Testis (tissue), 2 donors: ENCODE results near the gene P2RX5.

Experiments used
- CTCF ChIP-seq, 3 experiments: fragments of 450-650 bp in 2 of 3; fragments of 200-600 bp in 1 of 3; sonication (generic) in 1 of 3; IDR thresholded peaks; one replicate each; pipeline ENCODE4 v1.5.1; 2016 to 2019; ENCODE audit warnings: antibody characterized with exemption in 3 of 3, mild to moderate bottlenecking in 2 of 3, moderate library complexity in 1 of 3
- POLR2A ChIP-seq: fragments of 450-650 bp; IDR thresholded peaks from one replicate; pipeline ENCODE4 v1.6.1; 2017; ENCODE audit warnings: antibody characterized with exemption, mild to moderate bottlenecking, moderate library complexity

- TF ChIP-seq CTCF (IDR thresholded peaks at IDR 0.05) (no peak), POLR2A (no peak)
Measured at GRCh38 chr17:3692346-3692745, 3.6 kb downstream of the P2RX5 start.
